Epidermal melanocyte (primary cell): Measurements from ENCODE around the gene PDLIM5.

ENCODE experiments used
- DNase-seq: peaks from one replicate; pipeline ENCODE4 v3.0.0; 2011; ENCODE audit warnings: low spot score; ENCODE audit not compliant: insufficient read length

PDLIM5 gene

DNA sequence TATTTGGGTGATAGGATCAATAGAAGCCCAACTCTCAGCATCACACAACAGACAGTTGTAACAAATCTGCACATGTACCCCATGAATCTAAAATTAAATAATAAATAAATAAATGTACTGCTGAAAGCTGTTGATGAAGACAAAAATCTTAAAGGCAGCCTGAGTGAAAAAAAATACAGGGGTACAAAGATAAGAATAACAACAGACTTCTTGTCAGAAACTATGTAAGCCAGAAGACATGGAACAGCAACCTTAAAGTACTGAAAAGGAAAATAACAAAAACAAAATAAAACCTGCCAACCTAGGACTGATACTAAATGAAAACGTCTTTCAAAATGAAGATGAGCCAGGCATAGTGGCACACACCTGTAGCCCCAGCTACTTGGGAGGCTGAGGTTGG lies 25.0 kb upstream of the PDLIM5 start:
- DNase-seq, result no peak

DNA sequence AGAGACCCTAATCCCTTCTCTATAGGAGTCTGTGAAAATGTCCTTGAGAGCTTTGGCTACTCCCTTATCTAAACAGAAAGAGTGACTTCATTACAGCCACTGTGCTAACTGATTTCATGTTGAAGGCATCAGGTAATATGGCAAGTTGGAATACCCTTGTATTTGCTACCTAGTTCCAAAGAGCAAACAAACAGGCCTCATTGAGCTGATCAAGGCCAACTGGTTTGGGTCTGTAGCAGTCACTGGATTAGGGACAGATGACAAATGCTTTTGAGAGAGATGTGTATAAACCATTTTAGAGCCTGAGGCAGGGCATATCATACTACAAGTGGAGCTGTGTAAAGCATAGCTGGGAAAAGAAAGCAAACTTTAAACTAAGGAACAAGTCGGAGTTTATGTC lies 22.9 kb upstream of the PDLIM5 start:
- no peak for DNase-seq

DNA sequence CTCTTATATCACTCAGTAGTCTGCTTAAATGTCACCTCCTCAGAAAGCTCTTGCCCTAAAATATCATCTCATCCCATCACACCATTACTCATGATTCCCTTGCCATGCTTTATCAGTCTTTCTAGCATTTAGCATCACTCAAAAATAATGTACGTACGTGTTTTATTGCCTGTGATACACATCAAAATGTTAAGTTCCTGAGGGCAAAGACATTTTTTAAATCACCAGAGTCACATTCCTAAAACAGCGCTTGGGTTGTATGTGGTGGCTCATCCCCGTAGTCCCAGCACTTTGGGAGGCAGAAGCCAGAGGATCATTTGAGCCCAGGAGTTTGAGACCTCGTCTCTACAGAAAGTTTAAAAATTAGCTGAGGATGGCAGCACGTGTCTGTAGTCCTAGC lies 21.3 kb upstream of the PDLIM5 start:
- no peak for DNase-seq

DNA sequence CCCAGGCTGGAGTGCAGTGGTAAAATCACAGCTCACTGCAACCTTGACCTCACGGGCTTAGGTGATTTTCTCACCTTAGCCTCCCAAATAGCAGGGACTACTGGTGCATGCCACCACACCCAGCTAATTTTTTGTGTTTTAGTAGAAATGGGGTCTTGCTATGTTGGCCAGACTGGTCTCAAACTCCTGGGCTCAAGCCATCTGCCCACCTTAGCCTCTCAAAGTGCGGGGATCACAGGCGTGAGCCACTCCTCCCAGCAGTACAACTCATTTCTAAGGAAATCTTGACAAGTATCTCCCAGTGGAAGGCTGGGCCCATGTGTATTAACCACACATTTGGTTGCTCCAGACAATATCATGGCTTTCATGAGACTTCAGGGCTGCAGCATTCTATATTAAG lies 20.4 kb upstream of the PDLIM5 start:
- DNase-seq, result no peak

DNA sequence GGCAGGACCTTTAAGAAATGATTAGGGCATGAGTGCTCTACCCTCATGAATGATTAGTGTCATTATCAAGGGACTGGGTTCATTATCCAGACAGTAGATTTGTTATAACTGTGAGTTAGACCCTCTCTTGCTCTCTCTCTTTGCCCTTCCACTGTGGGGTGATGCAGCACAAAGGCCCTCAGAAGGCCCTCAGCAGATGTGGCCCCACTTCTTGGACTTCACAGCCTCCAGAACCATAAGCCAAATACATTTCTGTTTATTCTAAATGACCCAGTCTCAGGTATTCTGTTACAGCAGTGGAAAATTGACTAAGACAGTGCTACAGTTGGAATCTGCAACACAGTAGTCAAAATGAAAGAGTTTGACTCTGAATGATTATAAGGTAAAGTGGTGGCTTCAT lies 17.2 kb upstream of the PDLIM5 start:
- DNase-seq, result no peak

DNA sequence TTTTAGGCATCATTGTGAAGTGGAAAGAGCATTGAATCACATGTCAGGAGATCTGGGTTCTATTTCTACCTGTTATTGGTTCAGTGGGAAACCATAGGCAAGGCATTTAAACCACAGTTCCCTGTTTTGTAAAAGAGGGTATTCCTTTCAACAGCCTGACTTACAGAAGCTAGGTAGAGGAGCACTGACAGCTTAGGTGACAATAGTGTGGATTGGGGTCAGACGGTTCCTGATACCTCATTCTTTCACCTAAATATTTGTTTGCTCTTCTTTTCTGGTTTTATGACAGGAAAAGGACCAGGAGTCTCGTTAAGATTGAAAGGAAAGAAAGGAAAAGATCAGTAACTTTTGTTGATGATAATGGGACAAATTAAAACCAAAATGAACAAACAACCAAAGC lies 15.9 kb upstream of the PDLIM5 start:
- DNase-seq, result no peak

DNA sequence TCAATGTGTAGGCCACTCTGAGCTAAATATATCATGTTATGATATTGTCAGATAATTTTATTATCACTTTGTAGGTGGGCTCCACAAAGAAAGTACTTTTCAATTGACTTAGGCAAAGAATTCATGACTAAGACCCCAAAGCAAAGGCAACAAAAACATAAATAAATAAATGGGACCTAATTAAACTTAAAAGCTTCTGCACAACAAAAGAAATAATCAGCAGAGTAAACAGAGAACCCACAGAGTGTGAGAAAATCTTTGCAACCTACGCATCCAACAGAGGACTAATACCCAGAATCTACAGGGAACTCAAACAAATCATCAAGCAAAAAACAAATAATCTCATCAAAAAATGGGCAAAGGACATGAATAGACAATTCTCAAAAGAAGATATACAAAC lies 15.2 kb upstream of the PDLIM5 start:
- no peak for DNase-seq

DNA sequence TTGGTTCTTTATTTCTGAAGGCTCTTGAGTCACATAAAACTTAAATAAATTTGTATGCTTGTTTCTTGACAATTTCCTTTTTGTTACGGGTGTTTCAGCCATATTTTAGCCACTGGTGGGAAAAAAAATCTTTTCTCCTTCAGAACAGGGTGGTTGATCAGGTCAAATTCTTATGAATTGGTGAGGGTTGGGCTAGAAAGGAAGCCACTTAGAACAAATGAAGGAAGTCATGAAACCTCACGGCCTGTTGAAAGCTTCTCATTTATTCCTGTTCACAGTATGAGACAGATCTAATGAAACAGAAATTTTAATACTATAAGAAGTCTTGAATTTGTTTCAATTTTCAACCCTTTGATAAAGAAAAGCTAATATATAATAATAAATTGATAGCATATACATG lies 12.1 kb upstream of the PDLIM5 start:
- no peak for DNase-seq

DNA sequence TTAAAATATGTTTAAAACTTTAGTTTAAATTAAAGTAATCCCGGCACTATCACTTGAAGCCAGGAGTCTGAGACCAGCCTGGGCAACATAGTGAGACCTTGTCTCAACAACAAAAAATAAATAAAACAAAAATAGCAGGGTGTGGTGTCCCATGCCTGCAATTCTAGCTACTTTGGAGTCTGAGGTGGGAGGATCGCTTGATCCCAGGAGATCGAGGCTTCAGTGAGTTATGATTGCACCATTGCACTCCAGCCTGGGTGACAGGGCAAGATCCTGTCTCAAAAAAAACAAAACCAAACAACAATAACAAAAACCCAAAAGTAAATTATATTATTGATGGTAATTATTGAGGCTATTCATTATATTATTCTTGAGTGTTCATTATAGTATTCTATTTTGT lies 9.9 kb upstream of the PDLIM5 start:
- no peak for DNase-seq

DNA sequence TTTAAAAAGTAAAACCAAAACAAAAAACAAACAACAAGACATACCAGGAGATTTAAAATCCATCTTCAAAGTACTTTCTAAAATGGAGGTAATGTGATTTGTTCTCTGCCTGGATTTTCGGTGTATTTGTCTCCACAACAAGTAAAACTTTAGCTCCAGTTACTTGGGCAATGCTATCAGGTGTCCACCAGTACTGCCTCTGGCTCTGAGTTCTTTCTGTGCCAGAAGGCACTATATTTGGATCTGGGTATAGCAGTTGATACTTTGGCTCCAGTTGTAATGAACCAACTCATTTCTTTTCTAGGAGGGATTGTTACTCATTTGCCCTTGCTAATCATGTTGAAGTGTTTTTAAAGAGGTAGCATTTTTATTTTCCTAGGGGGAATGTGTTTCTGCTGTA lies 9.5 kb upstream of the PDLIM5 start:
- no peak for DNase-seq

DNA sequence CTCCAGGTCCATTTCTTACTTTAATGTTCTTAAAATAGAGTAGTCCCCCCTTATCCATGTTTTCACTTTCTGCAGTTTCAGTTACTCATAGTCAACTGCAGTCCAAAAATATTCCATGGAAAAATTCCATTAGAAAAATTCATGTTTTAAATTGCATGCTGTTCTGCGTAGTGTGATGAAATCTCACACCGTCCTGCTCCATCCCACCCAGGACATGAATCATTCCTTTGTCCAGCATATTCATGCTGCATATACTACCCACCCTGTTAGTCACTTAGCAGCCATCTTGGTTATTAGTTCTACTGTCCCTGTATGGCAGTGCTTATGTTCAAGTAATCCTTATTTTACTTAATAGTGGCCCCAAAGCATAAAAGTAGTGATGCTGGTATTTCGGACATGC lies 5.4 kb upstream of the PDLIM5 start:
- no peak for DNase-seq

DNA sequence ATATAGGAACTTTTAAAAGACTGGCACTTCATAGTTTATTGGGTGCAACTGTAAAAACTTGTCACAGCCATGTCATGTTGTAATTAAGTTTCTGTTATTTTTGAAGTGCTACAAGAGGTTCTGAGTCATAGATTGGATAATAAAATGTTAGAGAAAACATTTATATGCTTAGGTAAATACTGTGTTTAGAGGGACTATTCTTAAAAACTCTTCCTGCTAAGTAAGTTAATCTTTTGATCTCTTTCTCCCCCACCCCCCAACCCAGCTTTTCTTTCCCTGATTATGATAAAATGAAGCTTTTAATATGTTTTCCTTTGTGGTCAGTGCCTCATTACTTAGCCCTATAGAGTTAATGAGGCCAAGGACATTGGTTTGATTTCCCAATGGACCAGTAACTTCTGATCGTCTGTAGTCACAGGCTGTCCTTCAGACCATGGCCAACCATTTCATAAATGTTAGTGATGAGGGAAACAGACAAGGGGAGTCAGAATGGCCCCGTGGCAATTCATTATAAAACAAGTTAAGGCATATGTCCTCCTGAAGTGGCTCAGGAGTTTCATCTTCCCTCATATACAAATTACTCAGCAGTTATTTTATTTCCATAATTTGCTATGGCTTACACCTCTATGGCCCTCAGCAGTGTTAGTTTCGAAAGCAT lies 3.9 kb upstream of the PDLIM5 start:
- no peak for DNase-seq

DNA sequence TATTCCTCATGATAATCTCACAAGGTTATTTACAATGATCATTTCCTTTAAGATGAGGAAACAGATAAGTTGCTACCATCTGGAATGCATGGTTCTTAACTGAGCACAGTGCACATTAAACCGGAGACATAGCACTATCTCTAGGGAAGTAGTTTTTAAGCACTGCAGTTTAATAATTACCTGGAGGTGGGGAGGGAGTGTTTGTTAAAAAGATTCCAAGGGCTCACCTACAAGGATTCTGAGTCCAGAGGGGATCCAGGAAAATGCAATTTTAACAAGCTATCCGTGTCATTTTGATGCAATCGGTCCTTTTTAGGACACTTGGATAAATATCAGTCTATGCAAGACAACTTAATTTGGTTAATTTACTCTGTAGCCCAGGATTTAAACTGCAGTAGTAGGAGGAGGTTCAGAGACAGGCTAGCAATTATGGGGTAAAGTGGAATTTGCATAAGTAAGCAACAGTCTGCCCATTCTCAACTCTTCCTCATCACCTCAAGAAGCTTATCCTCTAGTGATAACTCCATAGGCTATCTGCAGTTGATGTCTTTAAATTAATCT lies 2.8 kb upstream of the PDLIM5 start:
- DNase-seq, result no peak

DNA sequence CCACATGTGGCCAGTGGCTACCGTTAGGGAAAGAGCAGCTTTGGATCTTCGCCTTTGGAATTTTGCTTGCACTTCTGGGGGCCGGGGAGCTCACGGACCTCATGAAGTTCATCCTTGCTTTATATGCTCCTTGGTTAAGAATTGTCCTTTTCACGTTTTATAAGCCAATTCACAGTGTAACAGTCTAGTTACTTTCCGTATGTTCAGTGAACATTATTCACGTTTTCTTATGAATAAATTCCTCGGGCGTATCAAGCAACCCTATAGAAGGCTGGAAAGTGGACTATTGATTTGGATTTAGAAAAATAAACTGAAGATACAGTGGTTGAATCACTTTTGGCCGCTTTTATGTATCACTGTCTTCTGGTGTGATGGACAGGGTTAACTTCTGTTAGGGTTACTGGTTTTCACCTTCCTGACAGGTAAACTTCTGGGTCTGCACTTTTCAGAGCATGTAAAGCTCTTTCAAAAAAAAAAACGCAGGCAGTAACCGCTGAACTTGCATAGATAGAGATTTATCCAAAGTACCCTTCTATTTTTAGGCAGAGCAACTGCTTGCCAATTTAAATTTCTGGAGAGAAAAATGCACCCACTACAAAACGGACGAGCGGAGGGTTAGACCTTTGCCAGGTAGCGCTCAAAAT lies 569 bp upstream of the PDLIM5 start:
- DNase-seq, result no peak

DNA sequence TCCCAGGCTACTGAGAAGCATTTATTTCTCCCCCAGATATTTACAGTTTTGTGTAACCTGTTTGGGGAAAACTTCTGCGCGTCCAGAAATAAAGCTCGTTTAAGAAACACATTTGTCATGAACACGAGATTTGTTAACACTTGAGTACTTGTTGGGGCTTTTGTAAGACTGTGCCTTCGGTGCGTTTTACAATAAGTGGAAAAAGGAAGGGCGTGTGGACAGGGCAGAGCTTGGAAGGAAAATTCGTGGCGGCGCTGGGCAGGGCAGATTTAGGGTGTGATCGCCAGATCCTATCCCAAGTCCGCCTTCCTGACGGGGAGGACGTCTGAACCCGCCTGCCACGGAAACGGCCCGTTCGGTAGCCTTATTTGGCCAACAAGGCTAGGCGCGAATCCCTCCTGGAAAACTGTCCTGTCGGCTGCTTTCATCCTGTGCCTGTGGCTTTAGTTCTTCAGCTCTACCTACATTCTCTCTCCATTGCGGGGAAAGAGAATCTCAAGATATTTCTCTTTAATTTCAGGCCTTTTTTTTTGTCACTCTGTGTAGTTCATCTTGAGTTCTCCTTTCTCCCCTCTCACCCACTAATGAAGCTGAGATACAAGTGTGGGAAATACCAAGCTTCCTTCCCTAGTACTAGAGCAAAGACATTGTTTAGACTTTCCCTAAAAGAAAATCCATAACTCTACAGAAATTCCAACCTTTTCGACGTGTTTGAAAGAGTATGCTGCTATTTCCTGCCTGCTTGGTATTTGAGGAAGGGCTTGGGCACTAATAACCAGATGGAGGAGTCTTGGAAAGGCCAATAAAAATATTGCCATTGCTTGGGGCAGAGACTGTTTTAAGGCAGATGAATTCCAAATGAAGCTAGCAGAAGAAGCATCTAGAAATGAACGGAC lies 982 bp downstream of the PDLIM5 start:
- peak; percentile 44 for DNase-seq

DNA sequence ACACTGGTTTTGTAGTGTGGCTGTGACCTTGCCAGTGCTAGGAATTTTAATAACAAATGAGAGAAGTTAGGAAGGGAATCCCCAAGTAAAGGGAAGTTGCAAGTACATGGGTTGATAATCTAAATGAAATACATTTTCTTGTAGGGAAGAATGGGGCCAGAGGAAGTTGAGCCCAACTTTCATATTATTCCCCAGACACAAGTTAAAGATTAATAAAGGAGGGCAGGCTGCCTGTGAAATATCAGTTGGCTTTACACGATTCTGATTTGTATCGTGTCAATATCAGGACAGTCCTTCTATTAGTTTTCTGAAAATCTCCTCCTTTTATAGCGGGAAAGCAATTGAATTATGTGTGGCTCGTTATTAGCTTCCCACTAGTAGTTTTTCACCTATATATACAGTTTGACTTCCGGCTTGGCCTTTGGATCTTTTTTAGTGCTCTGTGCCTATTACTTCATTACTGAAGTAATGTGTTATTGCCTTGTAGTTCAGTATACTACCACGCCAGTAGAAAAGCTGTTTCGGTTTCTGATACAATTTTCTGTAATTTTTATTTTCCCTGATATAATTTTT lies 1.7 kb downstream of the PDLIM5 start:
- no peak for DNase-seq

DNA sequence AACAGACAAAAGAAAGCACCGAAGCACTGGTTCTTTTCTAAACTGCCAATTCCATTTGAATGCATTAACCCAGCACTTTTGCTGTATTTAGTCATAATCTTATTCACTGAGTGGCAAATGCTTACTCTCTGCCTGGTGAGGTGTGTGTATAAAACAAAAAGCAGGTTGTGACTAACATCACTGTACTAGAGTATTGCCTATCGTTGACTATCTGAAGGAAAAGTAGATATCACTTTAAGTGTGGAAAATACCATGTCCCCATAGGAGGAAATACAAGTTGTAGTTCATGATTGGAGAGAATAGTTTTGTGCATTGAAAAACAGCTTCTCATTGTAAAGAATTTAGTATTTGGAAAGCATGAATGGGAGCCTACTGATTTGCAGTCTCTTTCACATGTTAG lies 2.7 kb downstream of the PDLIM5 start:
- DNase-seq, result no peak

DNA sequence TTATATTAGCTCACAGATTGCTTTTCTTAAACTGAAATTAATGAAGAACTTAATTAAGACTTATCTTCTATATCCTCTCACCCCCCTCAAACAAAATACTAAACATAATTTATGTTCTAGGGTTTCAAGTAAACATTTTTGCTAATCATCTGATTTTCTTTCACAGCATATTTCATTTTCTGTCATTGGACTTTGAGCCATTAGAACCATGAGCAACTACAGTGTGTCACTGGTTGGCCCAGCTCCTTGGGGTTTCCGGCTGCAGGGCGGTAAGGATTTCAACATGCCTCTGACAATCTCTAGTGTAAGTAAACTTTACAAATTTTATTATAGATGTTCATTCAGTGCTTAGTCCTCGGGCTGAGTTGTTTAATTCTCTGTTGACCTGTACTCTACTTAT lies 3.3 kb downstream of the PDLIM5 start:
- DNase-seq, result no peak

DNA sequence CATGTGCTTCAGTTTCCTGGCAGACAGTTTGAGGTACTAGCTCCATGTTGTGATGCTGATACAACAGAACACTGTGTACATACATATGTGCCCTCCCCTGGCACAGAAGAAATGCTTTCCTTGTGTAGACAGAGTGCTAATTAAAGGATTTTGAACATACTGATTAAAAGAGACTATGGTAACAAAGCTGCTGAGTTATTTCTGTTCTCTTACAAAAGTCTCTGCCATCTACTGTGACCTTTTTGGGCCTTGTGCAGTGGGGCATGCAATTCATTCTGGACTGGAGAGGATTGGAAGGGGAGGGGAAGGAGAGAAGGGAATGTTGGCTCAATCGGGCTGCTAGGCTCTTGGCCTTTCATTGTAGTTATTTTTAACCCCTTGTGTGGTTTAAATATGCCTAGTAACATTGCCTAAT lies 6.0 kb downstream of the PDLIM5 start:
- DNase-seq, result peak; percentile 18

DNA sequence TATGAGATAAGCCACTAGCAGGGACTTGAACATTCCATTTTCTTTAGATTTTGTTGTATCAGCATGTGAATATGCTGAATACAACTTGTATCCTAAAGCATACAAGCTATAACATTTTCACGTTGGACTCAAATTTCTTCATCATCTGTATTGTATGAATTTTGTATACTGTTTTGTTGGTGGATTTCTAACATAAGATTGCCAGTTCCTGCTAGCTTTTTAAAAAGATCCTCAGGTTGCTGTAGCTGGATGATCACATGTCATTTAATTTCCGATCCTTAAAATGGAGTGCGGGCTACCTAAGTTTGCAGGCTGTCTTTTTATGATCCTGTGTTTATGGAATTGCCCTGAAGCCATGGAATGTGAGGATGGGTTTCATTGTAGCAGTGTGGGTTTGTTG lies 6.9 kb downstream of the PDLIM5 start:
- DNase-seq, result no peak

DNA sequence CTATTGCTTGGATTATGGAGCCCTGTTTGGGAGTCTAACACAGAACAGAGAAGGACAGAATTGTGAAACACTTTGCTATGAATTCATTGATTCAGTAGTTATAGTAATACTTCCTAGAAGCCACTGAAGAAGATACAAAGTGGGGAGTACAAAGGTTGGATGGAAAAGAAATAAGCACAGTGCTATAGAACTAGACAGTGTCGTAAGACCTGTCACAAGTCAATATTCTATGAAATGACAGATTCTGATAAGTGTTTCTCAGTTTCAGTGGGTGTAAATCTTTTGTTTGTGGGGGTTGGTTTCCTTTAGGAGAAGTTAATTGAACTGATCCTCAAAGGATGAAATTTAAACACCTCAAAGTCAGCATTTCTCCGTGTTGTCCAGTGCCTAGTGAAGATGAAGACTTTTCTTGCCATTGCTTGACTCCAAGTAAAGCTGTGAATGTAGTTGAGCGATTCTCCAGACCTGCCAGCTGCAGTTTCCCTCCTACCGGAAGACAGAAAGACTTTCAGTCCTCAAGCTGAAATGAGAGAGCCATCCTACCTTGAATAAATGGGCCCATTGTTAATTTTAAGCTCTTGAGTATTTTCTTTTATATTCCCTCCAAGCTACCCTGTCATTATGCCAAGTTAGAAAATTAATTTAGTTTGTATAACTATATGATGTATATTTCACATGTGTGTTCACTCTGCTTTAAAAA lies 7.9 kb downstream of the PDLIM5 start:
- no peak for DNase-seq
